Mammary epithelial cell (primary cell): ENCODE data around the gene NEIL1.

ENCODE experiments used
- CTCF ChIP-seq, 2 donors: IDR thresholded peaks in 1 of 2; conservative IDR thresholded peaks in 1 of 2; 2 replicates each; pipeline ENCODE4 v1.5.1; 2011 to 2012; ENCODE audit warnings: inconsistent platforms in 2 of 2, low read length in 2 of 2, mild to moderate bottlenecking in 2 of 2, control low read depth in 1 of 2, low read depth in 1 of 2; ENCODE audit not compliant: insufficient read depth in 1 of 2; ENCODE audit errors: extremely low read depth in 1 of 2
- EZH2 ChIP-seq: IDR thresholded peaks from 2 replicates; pipeline ENCODE4 v1.6.1; 2012; ENCODE audit warnings: low read length, inconsistent platforms, borderline replicate concordance

GRCh38 chr15:75302318-75302717 lies 44.5 kb upstream of the NEIL1 start:
- no peak for TF ChIP-seq CTCF (conservative IDR thresholded peaks at IDR 0.05 in 1 of 2, IDR thresholded peaks at IDR 0.05 in 1 of 2; ENCODE audit: extremely low read depth in 1 of 2, insufficient read depth in 1 of 2, low read depth in 1 of 2, low read length in 2 of 2)
- no peak for TF ChIP-seq EZH2
